ENCODE measurements around the gene UGT1A5.

The UGT1A5 gene

DNA sequence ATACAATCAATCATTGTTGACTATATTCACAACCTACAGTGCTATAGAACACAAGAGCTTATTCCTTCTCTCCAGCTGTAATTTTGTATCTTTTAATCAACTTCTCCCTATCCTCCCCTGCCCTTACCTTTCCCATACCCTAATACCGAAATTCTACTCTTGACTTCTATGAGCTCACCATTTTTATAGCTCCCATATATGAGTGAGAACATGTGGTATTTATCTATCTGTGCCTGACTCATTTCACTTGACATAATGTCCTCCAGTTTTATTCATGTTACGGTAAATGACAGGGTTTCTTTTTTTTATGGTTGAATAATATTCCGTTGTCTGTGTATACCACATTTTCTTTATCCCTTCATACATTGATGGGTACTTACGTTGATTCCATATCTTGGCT, 68.1 kb downstream of the UGT1A5 start:
- no peak for DNase-seq (ENCODE audit: low spot score)

DNA sequence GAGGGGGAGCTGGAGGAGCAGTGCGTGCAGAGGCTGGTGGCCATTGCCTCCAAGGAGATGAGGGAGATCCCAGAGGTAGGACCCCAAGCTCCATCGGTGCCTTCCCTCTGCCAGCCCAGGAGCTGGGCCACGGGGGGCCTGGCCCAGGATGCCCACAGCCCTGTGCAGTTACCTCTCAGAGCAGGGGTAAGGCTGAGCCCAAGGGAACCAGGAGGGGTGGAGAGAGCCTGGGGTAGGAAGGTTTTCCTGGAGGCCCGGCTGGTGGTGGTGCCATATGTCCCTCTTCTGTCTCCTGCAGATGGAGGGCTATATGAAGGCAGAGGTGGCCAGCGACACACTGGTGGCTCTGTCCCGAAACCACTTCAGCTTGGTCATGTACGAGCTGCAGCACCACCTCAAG, 76.8 kb downstream of the UGT1A5 start:
- DNase-seq (ENCODE audit: low spot score) = no peak

DNA sequence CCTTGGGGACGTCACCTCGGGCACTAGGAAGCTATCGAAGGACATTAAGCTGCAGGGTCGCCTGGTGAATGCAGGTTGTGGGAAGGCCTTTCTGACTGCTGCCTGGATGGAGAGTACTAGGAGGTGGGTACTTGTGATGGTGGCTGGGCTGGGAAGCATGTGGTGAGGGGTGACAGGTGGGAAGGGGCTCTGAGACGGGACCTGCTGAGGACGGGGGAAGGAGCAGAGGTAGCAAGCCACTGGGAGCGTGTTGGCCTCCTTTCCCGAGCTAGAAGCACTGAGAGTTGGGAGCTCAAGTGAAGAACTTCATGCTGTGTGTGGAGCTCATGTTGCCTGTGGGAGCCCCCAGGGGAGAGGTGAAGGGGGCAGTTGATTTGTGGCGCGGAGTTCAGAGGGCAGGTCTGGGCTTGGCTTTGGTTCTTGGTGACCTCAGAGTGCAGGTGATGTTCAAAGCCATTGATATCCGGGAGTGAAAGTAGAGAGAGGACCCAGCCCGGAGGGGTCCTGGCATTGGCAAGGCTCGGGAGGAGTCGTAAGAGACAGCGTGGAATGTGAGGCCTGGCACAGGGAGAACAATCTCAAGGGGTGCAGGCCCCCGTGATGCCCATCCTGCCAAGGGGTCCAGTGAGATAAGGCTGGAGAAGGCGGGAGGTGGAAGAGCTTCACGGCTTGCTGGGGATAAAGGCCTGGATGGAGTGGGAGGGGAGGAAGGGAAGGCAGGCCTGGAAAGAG, 78.6 kb downstream of the UGT1A5 start:
- DNase-seq (ENCODE audit: low spot score) = no peak

DNA sequence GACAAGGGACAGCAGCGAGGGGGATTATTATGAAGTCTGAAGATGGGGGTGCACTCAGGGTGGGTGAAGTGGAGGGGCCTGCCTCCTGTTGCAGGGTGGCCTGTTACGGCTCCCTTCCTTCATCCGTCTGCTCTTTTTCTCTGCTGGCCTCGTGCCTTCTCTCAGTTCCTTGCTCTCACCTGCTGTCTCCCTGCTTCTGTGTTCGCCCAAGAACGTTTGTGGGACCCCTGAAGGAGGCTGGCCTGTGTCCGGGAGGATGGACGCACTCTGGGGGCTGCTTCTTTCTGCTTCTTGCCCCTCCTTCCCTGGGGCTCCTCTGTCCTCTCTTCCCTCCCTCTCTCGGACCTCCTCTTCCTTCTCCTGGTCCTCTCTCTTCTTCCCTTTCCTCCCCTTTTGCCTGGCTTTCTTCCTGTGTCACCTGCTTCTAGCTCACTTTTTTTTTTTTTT, 79.2 kb downstream of the UGT1A5 start:
- DNase-seq (ENCODE audit: low spot score) = no peak

DNA sequence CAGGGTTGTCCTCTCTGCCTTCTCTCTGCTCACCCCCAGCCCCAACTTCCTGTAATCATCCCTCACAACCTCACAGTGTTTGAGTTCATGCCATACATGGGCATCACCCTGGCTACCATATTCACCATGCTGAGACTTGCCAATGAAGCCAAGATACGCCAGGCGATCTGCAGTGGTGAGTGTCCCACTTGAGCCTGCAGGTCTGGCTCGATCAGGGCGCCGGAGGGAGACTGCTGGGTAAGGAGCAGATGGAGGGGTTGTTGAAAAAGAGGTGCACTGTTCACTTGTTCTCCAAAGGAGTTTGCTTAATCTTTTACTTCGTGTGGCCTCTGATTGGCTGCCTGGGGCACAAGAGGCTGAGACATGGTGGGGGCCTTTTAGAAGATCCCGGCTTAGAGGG, 80.0 kb downstream of the UGT1A5 start:
- DNase-seq (ENCODE audit: low spot score) = no peak

DNA sequence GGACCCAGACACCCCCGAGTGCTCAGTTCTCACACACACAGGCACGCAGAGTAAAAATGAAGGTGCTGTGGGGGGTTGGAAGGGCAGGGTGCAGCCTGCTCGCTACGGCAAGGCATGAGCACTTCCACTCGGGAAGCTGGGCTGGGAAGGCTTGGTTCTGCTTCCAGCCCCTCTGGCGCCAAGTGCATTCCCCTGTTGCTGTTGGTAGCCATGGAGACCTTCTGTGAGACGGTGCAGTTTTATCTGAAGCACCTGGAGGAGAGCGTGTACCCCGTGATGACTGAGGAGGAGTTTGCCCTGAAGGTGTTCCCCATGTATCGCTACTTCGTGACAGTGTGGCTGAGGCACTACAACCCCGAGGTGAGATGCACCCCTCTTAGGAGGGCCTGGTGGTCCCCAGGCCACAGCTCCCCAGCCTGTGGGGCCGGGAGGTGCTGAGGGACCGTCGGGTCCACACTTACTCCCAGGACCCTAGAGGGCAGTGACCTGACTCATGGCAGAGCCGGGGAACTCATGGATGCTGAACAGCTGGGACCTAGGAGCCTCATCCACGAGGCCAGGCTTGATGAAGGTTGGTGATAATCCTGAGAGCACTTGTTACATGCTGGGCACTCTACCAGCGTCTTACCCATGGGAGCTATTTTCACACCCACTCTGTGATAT, 80.9 kb downstream of the UGT1A5 start:
- no peak for DNase-seq (ENCODE audit: low spot score)

DNA sequence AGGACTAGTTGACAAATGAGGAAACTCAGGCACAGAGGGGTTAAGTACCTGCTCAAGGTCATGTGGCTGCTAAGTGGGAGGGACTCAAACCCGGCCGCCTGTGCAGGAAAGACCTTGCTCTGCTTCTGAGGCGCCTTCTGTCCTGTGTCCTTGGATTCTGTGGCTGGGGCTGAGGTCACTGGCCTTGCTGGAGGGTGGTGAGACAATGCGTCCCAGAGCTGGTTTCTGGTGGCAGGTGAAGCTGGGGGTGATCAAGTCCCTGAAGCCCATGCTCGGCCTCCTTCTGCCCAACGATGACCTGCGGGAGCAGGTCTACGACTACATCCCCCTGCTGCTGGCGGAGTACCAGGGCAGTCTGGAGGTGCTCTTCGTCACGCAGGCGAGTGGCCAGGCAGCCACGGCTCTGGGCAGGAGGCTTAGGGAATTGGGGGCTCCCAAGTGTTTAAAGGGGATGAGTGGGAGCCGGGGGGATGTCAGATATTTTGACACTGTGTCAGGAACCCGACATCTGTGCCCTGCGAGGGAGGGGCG, 81.5 kb downstream of the UGT1A5 start:
- no peak for DNase-seq (ENCODE audit: low spot score)

DNA sequence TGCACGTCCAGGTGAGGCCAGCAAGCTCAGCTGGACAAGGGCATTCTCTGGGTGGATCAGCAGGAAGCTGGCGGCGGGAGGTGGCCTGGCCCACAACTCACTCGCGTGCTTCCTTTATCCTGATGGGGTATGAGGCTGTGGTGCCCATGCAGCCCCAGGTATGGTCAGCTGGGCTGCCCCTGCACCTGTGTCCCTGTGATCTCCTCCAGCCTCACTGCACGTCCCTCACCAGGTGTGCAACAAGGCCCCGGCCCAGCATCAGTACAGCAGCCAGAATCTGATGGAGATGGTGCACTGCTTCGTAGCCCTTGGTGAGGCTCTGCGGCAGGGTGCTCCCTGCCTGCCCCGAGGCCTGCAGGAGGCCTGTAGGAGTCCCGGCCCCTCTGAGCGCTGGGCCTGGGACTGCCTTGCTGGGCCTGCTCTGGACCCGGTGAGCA, 83.0 kb downstream of the UGT1A5 start:
- DNase-seq (ENCODE audit: low spot score) = no peak

DNA sequence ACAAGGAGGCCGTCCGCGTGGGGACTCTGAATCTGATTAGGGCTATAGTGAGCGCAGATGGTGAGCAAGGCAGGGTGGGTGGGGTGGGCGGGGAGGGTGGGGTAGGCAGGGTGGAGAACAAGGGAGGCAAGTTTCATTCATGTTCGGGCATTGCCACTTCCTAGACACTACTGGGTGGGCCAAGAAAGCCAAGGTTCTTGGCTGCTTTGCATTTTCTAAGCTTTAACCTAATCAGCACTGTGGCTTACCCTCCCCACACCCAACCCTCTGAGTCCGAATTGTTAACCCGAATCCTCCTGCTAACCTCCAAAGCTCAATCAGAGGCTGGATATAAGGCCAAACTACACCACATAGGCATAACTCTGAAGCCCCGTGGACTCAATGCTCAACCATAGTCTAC, 83.5 kb downstream of the UGT1A5 start:
- DNase-seq (ENCODE audit: low spot score) = no peak

DNA sequence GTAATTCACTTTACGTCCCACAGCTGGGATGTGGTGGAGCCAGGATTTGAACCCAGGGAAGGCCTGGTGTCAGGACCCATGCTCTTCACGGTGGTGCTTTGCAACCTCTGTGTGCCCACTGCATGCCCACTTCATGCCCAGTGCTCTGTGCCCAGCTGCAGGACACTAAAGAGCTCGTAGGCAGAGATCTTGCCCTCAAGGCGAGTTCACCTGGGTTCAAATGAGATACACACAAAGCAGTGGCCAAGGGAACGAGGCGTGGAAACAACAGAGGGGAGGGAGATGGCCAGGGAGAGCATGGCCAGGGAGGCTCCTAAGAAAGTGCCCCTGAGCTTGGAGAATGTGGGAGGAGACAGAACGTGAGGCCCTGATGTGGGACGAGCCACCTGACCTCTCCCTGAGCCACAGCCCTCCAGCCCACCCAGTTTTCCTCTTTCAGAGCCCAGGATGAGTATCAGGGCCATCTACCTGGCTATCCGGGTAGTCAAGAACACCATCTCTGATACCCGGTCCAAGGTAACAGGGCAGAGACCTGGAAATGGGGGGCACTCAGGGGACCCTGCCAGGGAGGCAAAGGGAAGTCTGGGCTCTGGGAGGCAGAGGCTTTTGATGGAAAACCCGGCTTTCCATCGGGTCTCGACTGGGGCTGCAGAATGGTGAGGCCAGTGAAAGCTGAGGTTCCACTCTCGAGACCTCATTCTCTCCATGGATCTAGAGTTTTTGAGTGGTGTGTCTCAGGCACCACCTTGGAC, 85.8 kb downstream of the UGT1A5 start:
- DNase-seq (ENCODE audit: low spot score) = no peak

DNA sequence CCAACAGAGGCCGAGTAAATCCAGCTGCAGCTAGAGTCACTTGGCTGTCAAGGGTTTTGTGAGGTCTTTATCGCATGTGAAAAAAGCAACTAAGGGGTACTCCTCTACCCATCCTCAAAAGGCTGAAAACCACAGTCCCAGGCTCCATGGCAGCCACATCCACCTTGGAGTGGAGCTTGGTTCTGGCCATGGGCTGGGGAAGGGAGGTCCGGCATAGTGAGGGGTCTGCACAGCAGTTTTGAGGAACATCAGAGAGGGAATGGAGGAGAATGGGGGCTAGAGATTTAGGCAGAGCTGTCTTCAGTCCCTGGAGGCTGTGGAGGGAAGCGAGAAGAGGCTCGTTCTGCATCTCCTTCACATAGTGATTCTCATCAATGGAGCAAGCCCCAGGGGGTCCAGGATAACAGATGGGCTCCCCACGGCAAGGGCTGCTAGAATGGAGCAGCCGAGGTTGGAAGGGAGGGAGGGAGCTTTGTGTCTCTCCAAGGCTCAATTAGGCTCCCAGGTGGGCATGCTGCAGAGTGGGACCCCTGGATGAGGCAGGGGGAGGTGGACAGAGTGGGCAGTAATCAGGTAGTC, 86.5 kb downstream of the UGT1A5 start:
- DNase-seq (ENCODE audit: low spot score) = no peak

DNA sequence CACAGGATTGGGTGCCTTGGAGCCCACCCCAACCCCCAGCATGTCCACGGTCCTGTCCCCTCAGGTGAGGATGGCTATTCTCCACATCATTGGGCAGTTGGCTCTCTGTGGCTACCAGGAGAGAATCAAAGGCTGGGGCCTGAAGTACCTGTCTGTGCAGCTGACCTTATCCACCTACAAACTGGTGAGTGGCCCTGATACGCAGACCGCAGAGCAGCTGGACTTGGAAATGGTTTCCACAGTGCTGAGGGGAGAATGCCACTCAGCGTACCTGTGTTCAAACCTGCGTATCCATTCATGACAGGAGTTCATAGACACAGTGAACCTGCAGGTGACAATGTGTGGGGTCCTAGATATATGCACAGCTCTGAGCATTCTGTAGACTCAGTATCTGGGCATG, 87.0 kb downstream of the UGT1A5 start:
- no peak for DNase-seq (ENCODE audit: low spot score)

DNA sequence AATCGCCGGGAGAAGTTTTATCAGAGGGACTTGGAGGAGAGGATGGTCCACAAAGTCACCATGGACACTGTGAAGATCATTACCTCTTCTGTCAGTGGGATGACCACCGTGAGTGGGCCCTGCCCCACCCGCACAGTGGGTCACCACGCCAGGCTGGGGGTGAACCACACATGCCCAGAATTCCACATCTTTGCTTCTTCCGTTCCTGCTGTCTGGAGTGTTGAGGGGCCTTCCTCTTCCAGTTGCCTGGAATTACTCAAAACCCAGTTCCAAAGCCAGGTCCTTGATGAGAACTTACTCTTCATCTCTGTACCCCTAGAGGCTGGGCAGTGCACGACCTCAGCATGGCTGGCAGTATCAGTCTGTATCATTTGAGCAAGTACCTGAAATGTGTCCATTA, 87.5 kb downstream of the UGT1A5 start:
- DNase-seq (ENCODE audit: low spot score) = no peak

DNA sequence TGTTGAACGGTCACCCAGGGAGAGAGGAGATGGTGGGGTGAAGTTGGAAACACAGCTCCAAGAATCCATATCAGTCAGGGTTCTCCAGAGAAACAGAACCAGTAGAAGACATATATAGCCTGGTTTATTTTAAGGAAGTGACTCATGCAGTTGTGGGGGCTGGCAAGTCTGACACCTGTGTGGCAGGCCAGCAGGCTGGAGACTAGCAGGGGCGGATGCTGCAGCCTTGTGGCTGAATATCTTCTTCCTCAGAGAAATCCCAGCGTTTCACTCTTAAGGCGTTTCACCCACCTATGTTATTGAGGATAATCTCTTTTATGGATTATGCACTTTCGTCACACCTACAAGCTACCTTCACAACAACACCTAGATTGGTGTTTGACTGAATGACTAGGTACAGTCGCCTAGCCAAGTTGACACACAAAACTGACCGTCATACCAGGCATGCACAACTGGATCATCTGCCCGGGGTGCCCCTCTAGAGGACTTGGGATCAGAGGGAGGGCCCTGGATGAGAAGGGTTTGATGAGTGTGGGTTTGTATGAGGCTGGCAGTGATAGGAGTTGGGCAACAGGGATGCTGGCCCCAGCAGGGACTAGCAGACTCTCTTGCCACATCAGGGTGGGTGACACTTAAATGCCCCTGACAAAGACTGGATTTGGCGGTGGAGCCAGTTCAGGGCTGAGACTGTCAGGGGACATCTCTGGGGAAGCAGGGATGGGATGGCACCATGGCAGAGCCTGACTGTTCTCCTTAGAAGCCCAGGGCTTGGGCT, 88.8 kb downstream of the UGT1A5 start:
- no peak for DNase-seq (ENCODE audit: low spot score)

DNA sequence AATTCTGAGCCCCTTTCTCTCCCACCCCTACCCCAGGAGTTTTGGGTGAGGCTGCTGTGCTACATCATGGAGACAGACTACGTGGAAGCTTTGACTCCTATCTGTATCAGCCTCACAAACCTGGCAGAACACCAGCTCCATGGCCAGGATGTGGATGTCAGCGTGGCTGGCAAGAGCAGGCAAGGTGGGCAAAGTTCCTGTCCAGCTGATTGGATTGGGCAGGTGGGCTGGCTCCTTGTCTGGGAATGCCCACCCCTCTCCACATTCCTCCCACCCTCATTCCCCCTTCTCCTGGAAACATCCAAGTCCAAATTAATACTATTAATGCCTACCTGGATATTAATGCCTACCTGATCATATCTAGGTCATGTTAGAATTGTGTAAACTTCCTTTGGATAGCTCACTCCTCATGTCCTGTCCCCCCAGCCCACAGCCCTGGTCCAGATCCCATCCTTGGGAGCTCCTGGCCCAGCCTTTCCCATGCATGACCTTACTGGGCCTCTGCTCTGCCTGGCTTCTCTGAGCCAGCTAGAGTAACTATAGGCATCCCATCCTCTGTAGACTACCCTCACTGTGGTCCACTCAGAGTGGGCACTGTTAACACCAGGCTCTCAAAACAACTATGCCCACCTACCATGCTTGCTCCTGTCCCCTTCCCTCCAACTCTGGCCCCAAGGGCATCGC, 89.6 kb downstream of the UGT1A5 start:
- DNase-seq (ENCODE audit: low spot score) = no peak

DNA sequence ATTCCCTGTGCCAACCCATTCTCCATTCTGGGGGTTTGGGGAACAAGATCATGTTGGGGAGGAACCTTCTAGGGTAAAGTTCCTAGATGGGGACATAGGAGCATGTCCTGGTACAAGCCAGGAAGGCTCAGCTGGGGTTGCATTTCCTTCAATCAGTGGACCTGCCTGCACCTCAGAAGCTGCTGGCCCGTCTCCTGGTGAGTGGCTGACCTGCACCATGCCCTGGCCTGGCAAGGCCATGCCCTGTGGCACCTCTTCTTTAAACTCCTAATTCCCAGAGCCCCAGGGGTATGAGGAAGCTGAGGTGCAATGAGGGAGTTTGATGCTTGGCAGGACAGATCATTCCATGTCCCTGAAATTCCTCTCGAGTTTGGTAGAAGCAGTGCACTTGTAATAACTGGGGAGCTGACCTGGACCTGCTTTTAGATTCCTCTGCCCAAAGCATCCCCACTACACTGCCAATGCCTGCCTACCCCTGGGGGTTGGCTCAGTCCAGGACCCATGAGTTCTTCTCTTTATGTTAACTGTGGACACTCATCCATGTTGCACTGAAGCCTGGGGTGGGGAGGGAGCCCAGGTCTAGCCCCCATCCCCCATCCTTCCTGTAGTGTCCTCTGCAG, 90.7 kb downstream of the UGT1A5 start:
- no peak for DNase-seq (ENCODE audit: low spot score)

DNA sequence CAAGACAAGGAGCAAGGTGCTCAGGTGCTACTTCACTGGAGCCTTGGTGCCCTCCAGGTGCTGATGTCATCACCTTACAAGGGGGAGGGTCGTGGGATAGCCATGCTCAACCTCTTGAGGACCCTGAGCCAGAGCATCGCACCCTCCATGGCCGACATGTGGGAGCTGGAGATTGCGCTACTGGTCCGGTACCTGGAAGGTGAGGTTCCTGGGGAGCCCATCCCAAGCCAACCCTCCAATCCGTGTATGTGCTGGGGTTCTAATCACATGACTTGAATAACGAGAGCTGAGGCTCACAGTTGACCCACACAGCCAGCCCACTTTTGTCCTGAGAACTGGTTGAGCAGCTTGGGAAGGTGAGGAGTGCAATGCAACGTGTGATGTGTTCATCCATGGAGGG, 91.3 kb downstream of the UGT1A5 start:
- DNase-seq (ENCODE audit: low spot score) = no peak

DNA sequence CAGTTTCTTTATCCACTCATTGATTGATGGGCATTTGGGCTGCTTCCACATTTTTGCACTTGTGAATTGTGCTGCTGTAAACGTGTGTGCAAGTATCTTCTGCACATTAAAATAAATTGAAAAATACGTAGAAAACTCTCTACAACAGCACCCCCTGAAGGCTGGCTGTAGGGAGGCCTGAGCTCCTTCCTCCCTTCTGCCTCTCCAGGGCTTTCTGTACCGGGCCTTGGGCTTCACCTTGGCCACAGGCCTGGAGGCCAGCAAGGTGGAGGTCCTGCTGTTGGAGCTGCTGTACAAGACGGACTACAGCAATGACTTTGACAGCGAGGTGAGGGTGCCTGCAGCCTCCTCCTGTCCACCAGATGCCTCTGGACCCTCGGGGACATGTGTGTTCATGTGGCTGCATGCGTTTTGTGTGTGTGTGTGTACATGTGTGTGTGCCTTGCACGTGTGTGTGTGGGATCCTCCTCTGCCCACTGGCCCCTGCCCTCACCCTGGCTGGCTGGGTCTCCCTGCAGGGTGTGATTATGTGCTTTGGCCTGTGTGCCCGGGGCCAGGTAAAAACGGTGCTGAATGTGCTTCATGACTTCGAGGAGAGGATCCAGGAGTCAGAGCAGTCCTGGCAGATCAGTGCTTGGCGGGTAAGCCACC, 94.6 kb downstream of the UGT1A5 start:
- DNase-seq (ENCODE audit: low spot score) = no peak

DNA sequence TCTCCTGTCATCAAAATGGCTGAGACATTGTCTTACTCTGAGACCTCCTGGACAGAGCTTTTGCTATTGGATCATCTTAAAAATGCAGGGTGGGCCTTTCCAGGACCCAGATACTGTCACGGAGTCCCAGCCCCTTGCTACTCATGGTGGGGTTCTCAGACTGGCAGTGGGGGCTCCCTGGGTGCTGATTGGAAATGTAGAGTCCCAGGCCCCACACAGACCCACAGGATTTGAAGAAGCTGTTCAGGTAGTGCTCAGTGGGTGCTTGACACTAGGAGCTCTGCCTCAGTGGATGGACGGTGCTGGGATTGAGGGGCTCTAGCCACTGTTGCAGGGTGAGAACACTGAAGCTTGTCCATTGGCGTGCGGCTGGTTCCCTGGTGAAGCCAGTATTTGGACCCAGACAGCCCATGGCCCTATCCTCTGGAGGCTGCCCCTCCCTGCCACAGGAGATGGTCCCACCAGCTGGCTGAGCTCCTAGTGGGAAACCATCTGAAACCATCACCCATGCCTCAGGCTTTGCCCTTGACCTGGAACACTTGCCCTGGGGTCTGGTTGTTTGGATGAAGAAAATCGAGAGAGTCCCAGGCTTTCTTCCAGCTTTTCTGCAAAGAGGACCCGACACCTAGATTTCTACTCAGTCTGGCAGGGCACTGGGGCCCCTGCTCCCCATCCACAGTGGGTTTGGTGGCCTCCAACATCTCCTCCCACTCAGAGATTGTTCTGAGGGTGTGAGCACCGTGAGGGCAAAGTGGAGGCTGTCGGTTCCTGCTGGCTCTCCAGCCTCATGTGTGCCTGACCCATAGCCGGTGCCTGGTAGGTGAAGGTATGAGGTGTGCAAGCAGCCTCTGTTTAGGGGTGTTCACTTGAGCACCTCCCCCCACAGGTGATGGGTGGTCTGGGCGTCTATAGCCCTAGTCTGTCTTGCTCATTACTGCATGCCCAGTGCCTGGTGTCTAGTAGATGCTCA, 95.5 kb downstream of the UGT1A5 start:
- no peak for DNase-seq (ENCODE audit: low spot score)
